ENCODE data around the gene CXXC4. TPM values are rescaled to one million over a fixed set of nuclear protein-coding genes. Genes with fewer than 3 reads are reported as not detected.

CXXC4 gene
- total RNA-seq: under 1 TPM; 0.17 to 0.91 (median 0.50) TPM

DNA sequence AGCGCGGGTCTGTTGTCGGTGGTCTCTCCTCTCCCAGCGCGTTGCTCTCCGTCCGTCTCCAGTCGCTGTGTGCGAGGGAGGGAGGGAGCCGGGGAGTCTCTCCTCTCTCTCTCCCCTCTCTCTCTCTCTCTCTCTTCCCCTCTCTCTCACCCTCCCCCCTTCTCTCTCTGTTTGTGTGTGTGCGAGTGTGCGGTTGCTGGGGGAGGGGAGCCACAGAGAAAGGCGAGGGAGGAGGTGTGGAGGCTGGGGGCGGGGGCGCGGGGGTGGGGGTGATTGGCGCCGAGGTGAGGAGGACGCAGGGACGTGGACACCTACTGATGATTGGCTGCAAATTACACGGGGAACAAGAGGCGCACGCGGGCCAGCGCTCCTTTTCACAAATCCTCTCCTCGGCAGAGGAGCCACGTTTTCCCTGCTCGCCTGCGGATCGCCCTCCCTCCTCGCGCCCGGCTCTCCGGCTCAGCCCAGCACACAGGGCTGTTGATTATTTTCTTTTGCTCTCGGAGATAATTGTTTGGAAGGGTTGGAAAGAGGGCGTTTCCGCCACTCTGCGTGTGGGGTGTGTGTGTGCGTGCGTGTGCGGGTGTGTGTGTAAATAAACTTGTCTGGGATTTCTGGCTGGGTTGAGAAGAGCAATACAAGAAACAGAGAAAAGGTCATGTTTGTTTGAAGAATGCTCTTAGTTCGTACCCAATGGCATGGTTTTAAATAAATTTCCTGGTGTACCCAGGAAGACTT is at the start of gene CXXC4:
Gene CXXC4 (minus strand): TSS at position 73 of the 738 bp plus-strand sequence. CDS start 3,092 bp downstream, outside the sequence.
- no peak for TF ChIP-seq POLR2A (IDR thresholded peaks at IDR 0.05)
- TF ChIP-seq, protein P1, sequence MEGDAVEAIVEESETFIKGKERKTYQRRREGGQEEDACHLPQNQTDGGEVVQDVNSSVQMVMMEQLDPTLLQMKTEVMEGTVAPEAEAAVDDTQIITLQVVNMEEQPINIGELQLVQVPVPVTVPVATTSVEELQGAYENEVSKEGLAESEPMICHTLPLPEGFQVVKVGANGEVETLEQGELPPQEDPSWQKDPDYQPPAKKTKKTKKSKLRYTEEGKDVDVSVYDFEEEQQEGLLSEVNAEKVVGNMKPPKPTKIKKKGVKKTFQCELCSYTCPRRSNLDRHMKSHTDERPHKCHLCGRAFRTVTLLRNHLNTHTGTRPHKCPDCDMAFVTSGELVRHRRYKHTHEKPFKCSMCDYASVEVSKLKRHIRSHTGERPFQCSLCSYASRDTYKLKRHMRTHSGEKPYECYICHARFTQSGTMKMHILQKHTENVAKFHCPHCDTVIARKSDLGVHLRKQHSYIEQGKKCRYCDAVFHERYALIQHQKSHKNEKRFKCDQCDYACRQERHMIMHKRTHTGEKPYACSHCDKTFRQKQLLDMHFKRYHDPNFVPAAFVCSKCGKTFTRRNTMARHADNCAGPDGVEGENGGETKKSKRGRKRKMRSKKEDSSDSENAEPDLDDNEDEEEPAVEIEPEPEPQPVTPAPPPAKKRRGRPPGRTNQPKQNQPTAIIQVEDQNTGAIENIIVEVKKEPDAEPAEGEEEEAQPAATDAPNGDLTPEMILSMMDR (IDR thresholded peaks at IDR 0.05): no peak
- H3K4me3 ChIP-seq (ENCODE audit: low read depth, poor library complexity, severe bottlenecking): peak within 1 kb of the TSS; percentile 23
- WGBS, 2 donors: 0% methylated on average over 42 of the region's 42 CpGs
- intact Hi-C loops (cut with DNase I; ENCODE audit: low total_unique reads): no loop called here
- DNase-seq (ENCODE audit: low spot score in 2 of 2): peak in 1 of 2 donors; percentile 89

DNA sequence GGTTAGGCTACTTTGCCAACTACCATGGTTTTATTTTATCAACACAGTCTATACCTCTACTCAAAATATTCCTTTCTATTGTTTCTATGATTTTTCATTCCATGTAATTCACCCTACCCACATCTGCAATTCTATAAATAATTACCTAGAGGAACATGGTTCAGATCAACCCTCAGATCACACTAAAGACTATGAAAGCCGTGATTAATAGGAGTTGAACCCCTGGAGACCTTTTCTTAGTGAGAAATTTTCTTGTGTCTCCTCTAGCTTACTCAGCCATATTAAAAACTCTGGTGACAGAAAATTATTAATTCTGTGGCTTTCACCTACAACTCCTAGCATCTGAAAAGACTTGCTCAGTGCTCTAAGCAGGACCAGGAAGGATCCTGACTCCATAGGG is 38.5 kb upstream of the CXXC4 start:
- DNase-seq (ENCODE audit: low spot score in 2 of 2): no peak
- TF ChIP-seq POLR2A (IDR thresholded peaks at IDR 0.05): no peak
- TF ChIP-seq, protein P1 (IDR thresholded peaks at IDR 0.05): no peak
- intact Hi-C loops (cut with DNase I; ENCODE audit: low total_unique reads): no loop called here
- H3K4me3 ChIP-seq (ENCODE audit: low read depth, poor library complexity, severe bottlenecking): no peak overlapping the region
- 81 to 82% methylated on average over 1 of the region's 1 CpG for WGBS, 2 donors

DNA sequence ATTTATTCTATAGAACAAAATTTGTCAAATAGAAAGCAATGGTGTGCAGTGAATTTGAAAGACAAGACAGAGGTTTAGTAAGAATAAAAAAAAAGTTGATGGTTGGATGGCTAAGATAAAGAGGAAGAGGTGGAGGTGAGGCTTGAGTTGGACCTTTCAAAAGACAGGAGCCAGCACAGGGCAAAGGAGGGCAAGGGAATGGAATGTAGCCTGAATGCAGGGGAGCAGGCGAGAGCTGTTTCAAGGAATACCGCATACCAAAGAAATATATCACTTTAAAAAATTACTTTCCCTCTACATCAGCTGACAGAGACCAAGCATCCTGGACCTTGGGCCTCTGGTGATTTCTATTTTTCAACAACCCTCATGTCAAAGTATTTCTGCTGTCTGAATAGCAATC is 38.0 kb upstream of the CXXC4 start:
- 80 to 89% methylated on average over 2 of the region's 2 CpGs for WGBS, 2 donors
- no peak for DNase-seq (ENCODE audit: low spot score in 2 of 2)
- no peak overlapping the region for H3K4me3 ChIP-seq (ENCODE audit: low read depth, poor library complexity, severe bottlenecking)
- intact Hi-C loops (cut with DNase I; ENCODE audit: low total_unique reads): no loop called here
- no peak for TF ChIP-seq POLR2A (IDR thresholded peaks at IDR 0.05)
- TF ChIP-seq, protein P1 (IDR thresholded peaks at IDR 0.05): no peak

DNA sequence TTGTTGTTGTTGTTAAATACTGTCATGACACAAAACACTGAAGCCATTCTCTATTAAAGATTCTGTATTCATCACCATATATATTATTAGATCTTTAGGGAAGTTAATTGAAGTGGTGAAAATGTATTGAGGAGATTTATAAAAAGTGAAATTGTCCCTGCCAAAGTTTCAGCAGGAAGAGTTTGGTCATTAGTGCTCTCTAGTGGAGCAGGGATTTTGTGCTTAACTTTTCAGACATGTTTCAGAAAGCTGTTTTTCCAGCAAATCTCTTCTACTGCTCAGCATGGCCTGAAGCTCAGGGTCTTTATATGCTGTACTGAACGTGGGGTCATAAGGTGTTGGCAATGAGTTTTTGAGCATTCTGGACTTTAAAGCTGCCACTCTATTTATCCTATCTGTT is 36.7 kb upstream of the CXXC4 start:
- WGBS, 2 donors: 9 to 29% methylated on average over 1 of the region's 1 CpG
- TF ChIP-seq, protein P1 (IDR thresholded peaks at IDR 0.05): no peak
- DNase-seq (ENCODE audit: low spot score in 2 of 2): no peak
- intact Hi-C loops (cut with DNase I; ENCODE audit: low total_unique reads): no loop called here
- no peak overlapping the region for H3K4me3 ChIP-seq (ENCODE audit: low read depth, poor library complexity, severe bottlenecking)

DNA sequence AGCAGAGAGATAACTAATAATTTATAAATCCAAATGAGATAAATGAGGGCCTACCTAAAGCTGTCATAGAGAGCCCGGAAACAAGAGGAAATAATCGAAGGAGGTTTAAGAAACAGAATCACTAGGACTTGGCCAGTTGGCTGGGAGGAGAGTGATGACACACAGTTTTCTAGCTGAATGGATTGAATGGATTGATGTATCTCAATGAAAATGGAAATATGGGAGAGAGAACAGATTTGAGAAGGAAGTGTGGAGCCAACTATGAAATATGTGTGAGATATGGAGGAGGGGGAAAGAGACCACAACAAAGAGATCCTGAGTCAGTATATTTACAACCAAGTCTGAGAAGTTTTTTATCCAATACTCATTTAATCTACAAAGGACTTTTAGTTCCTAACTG is 35.7 kb upstream of the CXXC4 start:
- no peak for DNase-seq (ENCODE audit: low spot score in 2 of 2)
- 86 to 87% methylated on average over 2 of the region's 2 CpGs for WGBS, 2 donors
- intact Hi-C loops (cut with DNase I; ENCODE audit: low total_unique reads): no loop called here
- TF ChIP-seq, protein P1 (IDR thresholded peaks at IDR 0.05): no peak
- no peak for TF ChIP-seq POLR2A (IDR thresholded peaks at IDR 0.05)
- no peak overlapping the region for H3K4me3 ChIP-seq (ENCODE audit: low read depth, poor library complexity, severe bottlenecking)

DNA sequence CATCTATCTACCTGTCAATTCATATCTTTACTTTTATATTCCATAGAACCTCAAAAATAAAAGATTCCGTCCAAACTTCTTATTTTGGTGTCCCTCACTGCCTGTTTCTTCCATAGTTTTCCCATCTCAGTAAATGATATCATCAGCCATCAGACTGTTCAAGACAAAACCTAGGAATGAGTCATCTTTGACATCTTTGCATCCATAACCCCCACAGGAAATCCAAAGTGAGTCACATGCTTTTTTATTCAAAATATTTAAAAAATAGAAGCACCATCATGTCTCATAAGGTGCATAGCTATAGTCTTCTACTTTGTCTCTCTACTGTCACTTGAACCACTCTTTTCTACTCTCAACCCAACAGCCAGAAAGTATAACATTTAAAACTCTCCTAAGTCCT is 29.9 kb upstream of the CXXC4 start:
- WGBS, 2 donors: 82 to 84% methylated on average over 1 of the region's 1 CpG
- no peak for DNase-seq (ENCODE audit: low spot score in 2 of 2)
- intact Hi-C loops (cut with DNase I; ENCODE audit: low total_unique reads): no loop called here
- TF ChIP-seq, protein P1 (IDR thresholded peaks at IDR 0.05): no peak
- no peak for TF ChIP-seq POLR2A (IDR thresholded peaks at IDR 0.05)
- H3K4me3 ChIP-seq (ENCODE audit: low read depth, poor library complexity, severe bottlenecking): no peak overlapping the region
